GM18868 (cell line): ENCODE data around the gene EPHB3.

Experiments
- ATAC-seq: cut with Tn5 transposase; IDR thresholded peaks from one replicate; pipeline ENCODE4 v1.9.1; 2021; ENCODE audit warnings: mild to moderate bottlenecking, moderate library complexity; ENCODE audit not compliant: unreplicated experiment

The EPHB3 gene

GRCh38 chr3:184543256-184543655, 18.3 kb upstream of the EPHB3 start:
- no peak for ATAC-seq

DNA sequence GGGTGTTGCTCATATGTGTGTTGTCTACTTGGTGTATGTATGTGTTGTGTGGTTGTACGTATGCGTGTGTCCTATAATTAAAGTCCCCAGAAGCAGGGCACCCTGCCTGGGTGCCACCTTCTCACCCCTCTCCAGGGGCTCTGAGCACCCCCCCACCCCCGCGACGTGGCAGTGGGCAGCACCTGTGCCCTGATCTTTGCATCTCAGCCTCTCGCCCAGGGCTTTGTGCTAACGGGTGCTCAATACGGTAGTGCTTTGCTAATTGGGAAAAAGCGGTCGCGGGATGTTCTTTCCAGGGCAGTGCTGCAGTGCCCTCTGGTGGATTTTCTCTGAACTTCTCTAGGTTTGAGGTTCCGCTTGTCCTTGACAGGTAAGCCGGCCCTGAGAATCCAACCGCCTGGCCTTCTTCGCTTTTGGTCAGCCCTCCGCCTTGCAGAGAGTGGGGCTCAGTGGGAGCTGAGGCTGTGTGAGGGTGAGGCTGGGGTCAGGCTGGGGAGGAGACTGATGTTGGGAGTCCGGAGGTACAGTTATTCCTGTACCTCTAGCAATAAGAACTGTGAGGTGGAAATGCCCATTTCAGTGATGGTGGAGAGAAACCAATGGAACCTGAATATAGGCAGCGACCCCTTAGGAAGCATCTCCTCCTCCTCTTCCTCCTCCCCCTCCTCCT, 17.6 kb upstream of the EPHB3 start:
- no peak for ATAC-seq

DNA sequence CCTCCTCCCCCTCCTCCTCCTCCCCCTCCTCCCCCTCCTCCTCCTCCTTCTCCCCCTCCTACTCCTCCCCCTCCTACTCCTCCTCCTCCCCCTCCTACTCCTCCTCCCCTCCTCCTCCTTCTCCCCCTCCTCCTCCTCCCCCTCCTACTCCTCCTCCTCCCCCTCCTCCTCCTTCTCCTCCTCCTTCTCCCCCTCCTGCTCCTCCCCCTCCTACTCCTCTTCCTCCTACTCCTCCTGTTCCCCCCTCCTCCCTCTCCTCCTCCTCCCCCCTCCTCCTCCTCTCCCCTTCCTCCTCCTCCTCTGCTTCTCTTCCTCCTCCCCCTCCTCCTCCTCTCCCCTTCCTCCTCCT, 17.1 kb upstream of the EPHB3 start:
- ATAC-seq, result no peak

DNA sequence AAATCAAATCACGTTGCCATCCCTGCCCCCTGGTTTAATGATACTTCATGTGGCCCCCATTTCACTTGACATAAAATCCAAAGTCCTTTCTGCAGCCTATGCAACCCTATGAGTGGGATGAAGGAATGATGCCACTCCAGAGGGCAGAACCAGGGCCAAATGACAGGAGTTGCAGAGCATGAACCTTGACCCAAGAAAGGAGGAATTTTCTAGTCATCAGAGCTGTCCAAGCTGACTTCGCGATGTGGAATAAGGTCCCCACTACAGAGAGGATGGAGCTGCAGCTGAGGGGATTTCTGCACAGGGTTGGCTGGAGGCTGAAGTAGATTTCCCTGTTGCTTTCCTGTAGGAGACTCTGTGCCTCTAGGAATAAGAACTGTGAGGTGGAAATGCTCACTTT, 15.8 kb upstream of the EPHB3 start:
- no peak for ATAC-seq

- no peak for ATAC-seq
Measured at GRCh38 chr3:184546252-184546651, 15.3 kb upstream of the EPHB3 start.

- ATAC-seq, result no peak
Measured at GRCh38 chr3:184549796-184550577, 11.6 kb upstream of the EPHB3 start.

DNA sequence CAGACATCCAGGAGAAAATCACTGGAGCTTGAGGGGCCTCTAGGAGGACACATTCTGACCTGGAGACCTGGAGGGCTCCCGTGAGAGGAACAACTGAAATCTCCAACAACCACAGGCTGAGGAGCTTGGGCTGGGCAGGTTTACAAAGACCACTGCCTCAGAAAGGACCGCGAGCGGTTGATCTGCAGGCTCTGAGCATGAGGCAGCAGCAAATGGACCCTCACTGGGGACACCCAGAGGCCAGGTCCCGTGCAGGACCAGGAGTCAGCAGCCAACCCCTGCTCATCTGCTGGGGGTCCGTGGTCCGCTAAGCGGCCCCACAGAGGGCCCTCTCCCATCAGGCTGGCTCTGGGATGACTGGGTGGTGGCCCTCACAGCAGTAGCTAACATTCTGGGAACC, 10.5 kb upstream of the EPHB3 start:
- ATAC-seq, result no peak

- no peak for ATAC-seq
Measured at GRCh38 chr3:184551614-184552256, 9.8 kb upstream of the EPHB3 start.

DNA sequence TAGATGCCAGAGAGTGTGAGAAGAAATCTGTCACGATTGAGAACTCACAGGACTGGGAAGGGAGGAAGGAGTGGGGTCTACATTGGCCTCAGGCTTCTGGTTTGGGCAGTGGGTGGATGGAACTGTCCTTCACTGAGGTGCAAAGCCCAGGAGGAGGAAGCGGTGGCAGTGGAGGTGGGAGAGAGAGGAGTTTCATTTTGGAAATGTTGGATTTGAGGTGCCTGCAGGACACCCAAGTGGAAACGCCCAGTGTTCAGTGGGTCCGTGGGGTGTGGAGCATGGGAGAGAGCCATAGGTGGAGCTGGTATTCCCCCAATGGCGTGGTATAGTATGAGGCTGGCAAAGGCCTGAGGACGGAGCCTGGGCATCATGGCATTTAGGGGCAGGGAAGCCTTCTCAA, 9.3 kb upstream of the EPHB3 start:
- ATAC-seq, result no peak

DNA sequence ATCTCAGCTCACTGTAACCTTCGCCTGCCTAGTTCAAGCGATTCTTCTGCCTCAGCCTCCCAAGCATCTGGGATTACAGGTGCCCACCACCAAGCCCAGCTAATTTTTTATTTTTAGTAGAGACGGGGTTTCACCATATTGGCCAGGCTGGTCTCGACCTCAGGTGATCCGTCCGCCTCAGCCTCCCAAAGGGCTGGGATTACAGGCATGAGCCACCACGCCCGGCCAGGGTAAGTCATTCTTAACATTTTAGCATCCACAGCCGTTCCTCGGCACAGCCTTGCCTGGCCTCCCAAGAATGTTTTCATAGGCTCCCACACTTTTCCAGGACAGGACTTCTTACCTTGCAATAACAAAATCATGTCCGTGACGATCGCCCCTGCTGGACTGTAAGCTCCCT, 8.7 kb upstream of the EPHB3 start:
- ATAC-seq, result no peak

DNA sequence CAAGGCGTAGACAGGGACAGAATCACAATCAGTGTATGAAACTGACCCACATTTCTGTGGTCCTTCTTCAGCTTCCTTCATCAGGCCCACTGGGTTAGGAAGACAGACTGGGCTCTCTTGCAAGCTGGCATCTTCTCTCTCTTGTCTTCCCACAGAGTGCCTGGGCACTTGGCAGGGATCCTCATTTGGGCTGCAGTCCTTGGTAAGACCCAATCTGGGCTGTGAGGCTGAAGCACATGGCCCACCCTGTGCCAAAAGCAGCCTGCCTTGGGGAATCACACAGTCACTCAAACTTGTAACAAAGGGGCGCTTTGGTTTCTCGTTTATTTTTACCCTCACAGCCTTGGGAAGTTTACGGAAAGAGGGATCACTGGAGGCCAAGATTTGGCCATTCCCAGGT, 8.2 kb upstream of the EPHB3 start:
- no peak for ATAC-seq

GRCh38 chr3:184554461-184554860, 7.1 kb upstream of the EPHB3 start:
- no peak for ATAC-seq

- ATAC-seq, result no peak
Measured at GRCh38 chr3:184556582-184557347, 4.8 kb upstream of the EPHB3 start.

GRCh38 chr3:184557348-184557950, 4.1 kb upstream of the EPHB3 start:
- no peak for ATAC-seq

- ATAC-seq, result no peak
Measured at GRCh38 chr3:184558726-184559125, 2.9 kb upstream of the EPHB3 start.

DNA sequence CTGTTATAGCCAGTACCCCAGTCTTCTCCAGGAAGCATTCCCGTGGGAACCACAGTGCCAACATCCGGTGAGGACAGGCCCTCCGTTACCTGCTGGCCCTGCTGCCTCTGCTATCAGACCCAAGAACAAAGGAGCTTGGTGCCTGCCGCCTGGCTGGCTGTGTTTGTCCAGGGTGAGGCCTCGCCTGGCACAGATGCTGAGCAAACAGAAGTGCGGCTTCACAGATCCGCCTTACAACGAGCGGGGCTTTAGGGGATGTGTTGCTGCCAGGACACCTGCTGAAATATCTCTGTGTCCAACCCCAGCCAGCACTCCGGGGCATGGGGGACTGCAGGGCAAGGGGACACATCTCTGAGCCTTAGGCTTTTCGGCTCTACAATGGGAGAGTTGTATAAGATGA, 2.2 kb upstream of the EPHB3 start:
- ATAC-seq, result no peak

- no peak for ATAC-seq
Measured at GRCh38 chr3:184560531-184560930, 1.1 kb upstream of the EPHB3 start.

DNA sequence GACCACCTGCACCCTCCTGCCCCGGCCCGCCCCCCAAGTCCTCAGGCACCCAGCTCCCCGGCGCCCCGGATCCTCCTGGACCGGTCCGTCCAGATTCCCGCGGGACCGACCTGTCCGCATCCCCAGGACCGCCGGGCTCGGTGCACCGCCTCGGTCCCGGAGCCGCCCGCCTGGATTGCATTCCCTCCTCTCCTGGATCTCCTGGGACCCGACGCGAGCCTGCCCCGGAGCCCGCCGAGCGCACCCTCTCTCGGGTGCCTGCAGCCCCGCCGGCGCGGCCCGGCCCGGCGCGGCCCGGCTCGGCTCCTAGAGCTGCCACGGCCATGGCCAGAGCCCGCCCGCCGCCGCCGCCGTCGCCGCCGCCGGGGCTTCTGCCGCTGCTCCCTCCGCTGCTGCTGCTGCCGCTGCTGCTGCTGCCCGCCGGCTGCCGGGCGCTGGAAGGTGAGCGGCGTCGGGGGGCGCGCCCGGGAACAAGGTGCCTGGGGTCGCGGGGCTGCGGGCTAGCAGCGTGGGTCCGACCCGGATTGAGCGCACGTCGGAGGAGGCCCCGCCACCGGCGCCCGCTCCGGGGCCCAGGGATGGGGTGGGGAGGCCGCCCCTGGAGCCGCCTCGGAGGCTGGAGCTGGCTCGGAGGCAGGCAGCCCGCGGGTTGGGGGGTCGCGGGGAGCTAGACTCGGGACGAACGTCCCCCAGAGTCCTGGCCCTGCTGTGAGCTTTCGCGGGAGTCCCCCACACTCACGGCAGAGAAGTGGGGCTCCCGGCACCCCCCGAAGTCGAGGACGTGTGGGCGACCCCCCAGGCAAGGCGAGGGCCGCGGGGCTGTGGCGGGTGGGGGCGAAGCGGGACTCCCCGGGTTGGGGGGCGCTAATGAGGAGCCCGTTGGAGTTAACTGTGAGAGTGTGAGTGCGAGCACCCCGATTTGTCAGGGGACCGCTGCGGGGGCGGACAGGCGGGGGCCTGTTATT, 610 bp downstream of the EPHB3 start:
- ATAC-seq, result no peak

- ATAC-seq, result no peak
Measured at GRCh38 chr3:184562878-184563560, 1.4 kb downstream of the EPHB3 start.
